ENCODE measurements around the gene LRP1-AS. TPM values are rescaled to one million over a fixed set of nuclear protein-coding genes. Genes with fewer than 3 reads are reported as not detected.

The LRP1-AS gene
- total and polyA plus RNA-seq, 7 experiments from 2014 or later, result not detected

- Histone ChIP-seq H3K27ac (ENCODE audit: low read depth, low read length) (peak overlapping the region; percentile 83), H3K36me3 (ENCODE audit: control insufficient read depth in 2 of 3, insufficient read depth in 3 of 3, low read length in 3 of 3) (peaks cover 6 to 76% (median 9%) of the 10 kb centered on the region in 3 experiments), H3K4me3 (ENCODE audit: low read length) (no peak overlapping the region), H3K27me3 (ENCODE audit: control insufficient read depth in 2 of 2, insufficient read depth in 2 of 2, low read length in 2 of 2) (no peaks in the 10 kb centered on the region), H3K9me3 (ENCODE audit: control insufficient read depth in 2 of 3, low read length in 3 of 3) (no peaks in the 10 kb centered on the region), H3K4me1 (ENCODE audit: control insufficient read depth in 2 of 2, insufficient read depth in 2 of 2, low read length in 2 of 2) (peaks cover 7 to 24% of the 10 kb centered on the region in 2 donors)
- ATAC-seq, result no peak
- intact Hi-C loops (cut with micrococcal nuclease), result no loop called here
- H3K27ac Mint-ChIP-seq, result peak overlapping the region in 7 of 9 donors; percentile 48 to 77 (median 65)
- peaks cover 0 to 36% (median 0%) of the 10 kb centered on the region in 5 donors for H3K36me3 Mint-ChIP-seq
- H3K27me3 Mint-ChIP-seq, result no peaks in the 10 kb centered on the region
- POLR2A ChIA-PET, result interaction anchor here (1.0 to 17.1 kb wide), 6 partner anchors 2 to 27 kb away, joined by 4 to 401 read pairs (median 18); partner anchors contain the start of genes NAB2, NEMP1 and STAT6
- no peaks in the 10 kb centered on the region for H3K9me3 Mint-ChIP-seq
- H3K4me3 Mint-ChIP-seq, result no peak overlapping the region
- DNase-seq, result no peak
- peaks cover 27 to 60% (median 46%) of the 10 kb centered on the region in 7 donors for H3K4me1 Mint-ChIP-seq
- CTCF ChIA-PET, result interaction anchor here (1.1 to 4.1 kb wide), 3 partner anchors 15 to 106 kb away, joined by 3 to 20 read pairs (median 17); partner anchors contain the start of gene STAT6
Observed at GRCh38 chr12:57096748-57097553, 50.5 kb downstream of the LRP1-AS start.

DNA sequence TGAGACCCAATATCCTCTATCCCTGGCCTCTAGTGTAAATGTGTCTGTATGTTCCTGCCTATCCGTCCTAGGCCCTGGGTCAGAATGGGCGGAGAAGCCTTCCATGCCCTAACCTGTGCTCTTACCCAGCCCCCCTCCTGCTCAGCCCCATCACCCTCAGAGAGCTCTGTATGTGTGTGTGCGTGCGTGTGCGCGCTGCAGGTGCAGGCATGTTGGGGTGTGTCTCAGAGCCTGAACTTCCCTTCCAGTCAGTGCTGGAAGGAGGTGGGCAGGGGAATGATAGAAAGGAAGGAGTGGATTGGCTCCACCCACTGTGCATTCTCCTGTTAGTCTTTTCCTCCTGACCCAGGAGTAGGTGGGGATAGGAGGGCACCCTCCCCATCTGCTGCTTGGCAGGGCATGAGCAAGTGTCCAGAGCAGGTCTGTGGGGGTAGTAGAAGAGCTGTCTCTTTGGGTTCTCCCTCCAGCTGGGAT lies 51.3 kb downstream of the LRP1-AS start:
- H3K27ac ChIP-seq (ENCODE audit: low read depth, low read length), result peak overlapping the region; percentile 83
- Mint-ChIP-seq H3K9me3 (no peaks in the 10 kb centered on the region), H3K27ac (peak overlapping the region in 8 of 9 donors; percentile 47 to 94 (median 64)), H3K36me3 (peaks cover 0 to 37% (median 0%) of the 10 kb centered on the region in 5 donors), H3K4me3 (peak overlapping the region in 1 of 10 donors; percentile 11), H3K27me3 (no peaks in the 10 kb centered on the region), H3K4me1 (peaks cover 33 to 62% (median 51%) of the 10 kb centered on the region in 7 donors)
- ATAC-seq (no peak), DNase-seq (no peak)
- intact Hi-C loops (cut with micrococcal nuclease), result no loop called here
- peaks cover 6 to 82% (median 15%) of the 10 kb centered on the region in 3 experiments for H3K36me3 ChIP-seq (ENCODE audit: control insufficient read depth in 2 of 3, insufficient read depth in 3 of 3, low read length in 3 of 3)
- ChIA-PET POLR2A (interaction anchor here (1.0 to 17.0 kb wide), 3 partner anchors 9 to 17 kb away, joined by 5 to 401 read pairs (median 16); partner anchors contain the start of genes NEMP1 and STAT6), CTCF (interaction anchor here (1.0 to 4.1 kb wide), 4 partner anchors 15 to 105 kb away, joined by 3 to 20 read pairs (median 10); partner anchors contain the start of gene STAT6)
- no peaks in the 10 kb centered on the region for H3K9me3 ChIP-seq (ENCODE audit: control insufficient read depth in 2 of 3, low read length in 3 of 3)
- no peak overlapping the region for H3K4me3 ChIP-seq (ENCODE audit: low read length)
- H3K4me1 ChIP-seq (ENCODE audit: control insufficient read depth in 2 of 2, insufficient read depth in 2 of 2, low read length in 2 of 2), result peaks cover 7 to 32% of the 10 kb centered on the region in 2 donors
- no peaks in the 10 kb centered on the region for H3K27me3 ChIP-seq (ENCODE audit: control insufficient read depth in 2 of 2, insufficient read depth in 2 of 2, low read length in 2 of 2)

DNA sequence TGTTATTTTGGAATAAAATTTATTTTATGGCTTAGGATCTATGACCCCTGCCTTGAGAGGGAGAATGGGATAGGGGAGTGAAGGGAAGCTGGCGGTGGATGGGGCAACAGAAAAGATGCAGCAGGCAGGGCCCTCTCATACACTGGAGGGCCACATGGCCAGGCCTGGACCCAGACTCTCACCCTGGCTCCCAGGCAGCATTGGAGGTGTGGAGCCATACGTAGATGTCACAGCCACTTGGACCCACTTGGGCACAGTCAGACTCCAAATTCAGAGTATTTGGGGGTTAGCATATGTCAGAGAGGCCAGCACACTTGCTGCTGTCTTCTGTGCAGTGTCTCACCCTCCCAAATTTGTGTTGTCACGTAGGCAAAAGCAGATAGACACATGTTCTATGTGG lies 52.0 kb downstream of the LRP1-AS start:
- POLR2A ChIA-PET, result interaction anchor here (1.0 to 17.0 kb wide), 4 partner anchors 8 to 26 kb away, joined by 5 to 401 read pairs (median 22); partner anchors contain the start of genes NEMP1 and STAT6
- DNase-seq, result no peak
- H3K4me1 Mint-ChIP-seq, result peaks cover 36 to 62% (median 51%) of the 10 kb centered on the region in 7 donors
- intact Hi-C loops (cut with micrococcal nuclease), result no loop called here
- H3K4me1 ChIP-seq (ENCODE audit: control insufficient read depth in 2 of 2, insufficient read depth in 2 of 2, low read length in 2 of 2), result peaks cover 10 to 39% of the 10 kb centered on the region in 2 donors
- H3K4me3 ChIP-seq (ENCODE audit: low read length), result no peak overlapping the region
- peaks cover 6 to 82% (median 16%) of the 10 kb centered on the region in 3 experiments for H3K36me3 ChIP-seq (ENCODE audit: control insufficient read depth in 2 of 3, insufficient read depth in 3 of 3, low read length in 3 of 3)
- peak overlapping the region in 7 of 9 donors; percentile 65 to 95 (median 90) for H3K27ac Mint-ChIP-seq
- no peaks in the 10 kb centered on the region for H3K9me3 Mint-ChIP-seq
- no peak overlapping the region for H3K4me3 Mint-ChIP-seq
- ATAC-seq, result no peak
- H3K9me3 ChIP-seq (ENCODE audit: control insufficient read depth in 2 of 3, low read length in 3 of 3), result no peaks in the 10 kb centered on the region
- H3K27ac ChIP-seq (ENCODE audit: low read depth, low read length), result peak overlapping the region; percentile 83
- H3K36me3 Mint-ChIP-seq, result peaks cover 0 to 35% (median 0%) of the 10 kb centered on the region in 5 donors
- CTCF ChIA-PET, result interaction anchor here (1.0 to 8.5 kb wide), 3 partner anchors 16 to 27 kb away, joined by 4 to 77 read pairs (median 17); partner anchors contain the start of gene STAT6
- no peaks in the 10 kb centered on the region for H3K27me3 ChIP-seq (ENCODE audit: control insufficient read depth in 2 of 2, insufficient read depth in 2 of 2, low read length in 2 of 2)
- no peaks in the 10 kb centered on the region for H3K27me3 Mint-ChIP-seq

Small RNA genes within 50 kb of the gene (microRNA-seq; reads per million reads assigned to microRNA genes)
- gene MIR1228 (ENCODE audit: borderline microRNAs expressed), result not detected

Other genes with a start within 250 kb of the LRP1-AS start
- gene SDR9C7, start 213.2 kb downstream of the LRP1-AS start, total RNA-seq, result not detected
- not detected for gene SDR9C7, start 213.2 kb downstream of the LRP1-AS start, polyA plus RNA-seq
- gene RDH16, start 190.0 kb downstream of the LRP1-AS start, total RNA-seq, result 1 to 10 TPM in 3 of 5 experiments, under 1 TPM in 2; 0.44 to 2.0 (median 1.2) TPM
- gene RDH16, start 190.0 kb downstream of the LRP1-AS start, polyA plus RNA-seq, result under 1 TPM; 0.19 to 0.22 TPM
- 10 to 100 TPM in 3 of 5 experiments, 1 to 10 TPM in 2; 5.8 to 12.9 (median 10.7) TPM for gene ZBTB39, start 141.1 kb downstream of the LRP1-AS start, total RNA-seq
- 1 to 10 TPM; 2.2 to 3.2 TPM for gene ZBTB39, start 141.1 kb downstream of the LRP1-AS start, polyA plus RNA-seq
- gene TAC3, start 131.1 kb downstream of the LRP1-AS start, total RNA-seq, result 1 to 10 TPM in 1 of 5 experiments, under 1 TPM in 3, not detected in 1; 0.49 to 1.1 (median 0.74) TPM
- gene TAC3, start 131.1 kb downstream of the LRP1-AS start, polyA plus RNA-seq, result not detected
- gene MYO1A, start 97.5 kb downstream of the LRP1-AS start, total RNA-seq, result 1 to 10 TPM; 1.3 to 2.3 (median 1.9) TPM
- gene MYO1A, start 97.5 kb downstream of the LRP1-AS start, polyA plus RNA-seq, result under 1 TPM; 0.56 to 0.68 TPM
- 10 to 100 TPM; 13.1 to 47.6 (median 29.3) TPM for gene NEMP1, start 68.8 kb downstream of the LRP1-AS start, total RNA-seq
- gene NEMP1, start 68.8 kb downstream of the LRP1-AS start, polyA plus RNA-seq, result 1 to 10 TPM; 2.9 to 7.4 TPM
- 10 to 100 TPM in 3 of 5 experiments, 1 to 10 TPM in 2; 5.7 to 22.4 (median 15.5) TPM for gene NAB2, start 58.5 kb downstream of the LRP1-AS start, total RNA-seq
- gene NAB2, start 58.5 kb downstream of the LRP1-AS start, polyA plus RNA-seq, result 1 to 10 TPM in 1 of 2 donors, under 1 TPM in 1; 0.46 to 2.8 TPM
- gene STAT6, start 36.3 kb downstream of the LRP1-AS start, total RNA-seq, result 100 to 1,000 TPM; 206 to 403 (median 294) TPM
- 100 to 1,000 TPM in 1 of 2 donors, 10 to 100 TPM in 1; 99.3 to 104 TPM for gene STAT6, start 36.3 kb downstream of the LRP1-AS start, polyA plus RNA-seq
- gene LRP1, start 19.1 kb downstream of the LRP1-AS start, total RNA-seq, result 100 to 1,000 TPM in 1 of 5 experiments, 10 to 100 TPM in 3, under 1 TPM in 1; 0.58 to 119 (median 14.8) TPM
- gene LRP1, start 19.1 kb downstream of the LRP1-AS start, polyA plus RNA-seq, result 1 to 10 TPM in 1 of 2 donors, under 1 TPM in 1; 0.72 to 1.2 TPM
- gene NXPH4, start 69.2 kb upstream of the LRP1-AS start, total RNA-seq, result under 1 TPM in 1 of 5 experiments, not detected in 4; 0.31 TPM
- not detected for gene NXPH4, start 69.2 kb upstream of the LRP1-AS start, polyA plus RNA-seq
- gene SHMT2, start 82.1 kb upstream of the LRP1-AS start, total RNA-seq, result 100 to 1,000 TPM in 1 of 5 experiments, 10 to 100 TPM in 4; 21.7 to 175 (median 36.1) TPM
- 10 to 100 TPM; 29.7 to 40.4 TPM for gene SHMT2, start 82.1 kb upstream of the LRP1-AS start, polyA plus RNA-seq
- gene STAC3, start 103.6 kb upstream of the LRP1-AS start, total RNA-seq, result 1 to 10 TPM; 2.5 to 7.3 (median 5.6) TPM
- gene STAC3, start 103.6 kb upstream of the LRP1-AS start, polyA plus RNA-seq, result not detected

Data from naive thymus-derived CD4-positive, alpha-beta T cell (primary cell).